ENCODE results near the gene STMN3. TPM values are rescaled to one million over a fixed set of nuclear protein-coding genes. Genes with fewer than 3 reads are reported as not detected.

Gene STMN3
- total RNA-seq, 4 donors from 2014 or later, result 53.7 to 84.0 (median 66.1) TPM

GRCh38 chr20:63658749-63659187 lies 5.5 kb upstream of the STMN3 start:
- peaks cover 19 to 21% of the 10 kb centered on the region in 2 donors for H3K4me1 ChIP-seq
- peak overlapping the region; percentile 3 to 80 (median 53) for H3K4me3 ChIP-seq (replicated peaks in 1 of 3)
- peak in 1 of 2 donors; percentile 25 for DNase-seq
- TF ChIP-seq POLR2A (IDR thresholded peaks at IDR 0.05) (no peak), CTCF (IDR thresholded peaks at IDR 0.05) (no peak)
- H3K27ac ChIP-seq, result peak overlapping the region in 2 of 3 donors; percentile 76 to 86
- no peaks in the 10 kb centered on the region for H3K9me3 ChIP-seq
- H3K36me3 ChIP-seq, result peaks cover 18 to 23% of the 10 kb centered on the region in 2 donors
- H3K27me3 ChIP-seq, result no peaks in the 10 kb centered on the region
- WGBS, 2 donors, result 0 to 4% methylated on average over 9 to 17 of the region's 25 CpGs
- intact Hi-C loops (cut with DNase I), result no loop called here

DNA sequence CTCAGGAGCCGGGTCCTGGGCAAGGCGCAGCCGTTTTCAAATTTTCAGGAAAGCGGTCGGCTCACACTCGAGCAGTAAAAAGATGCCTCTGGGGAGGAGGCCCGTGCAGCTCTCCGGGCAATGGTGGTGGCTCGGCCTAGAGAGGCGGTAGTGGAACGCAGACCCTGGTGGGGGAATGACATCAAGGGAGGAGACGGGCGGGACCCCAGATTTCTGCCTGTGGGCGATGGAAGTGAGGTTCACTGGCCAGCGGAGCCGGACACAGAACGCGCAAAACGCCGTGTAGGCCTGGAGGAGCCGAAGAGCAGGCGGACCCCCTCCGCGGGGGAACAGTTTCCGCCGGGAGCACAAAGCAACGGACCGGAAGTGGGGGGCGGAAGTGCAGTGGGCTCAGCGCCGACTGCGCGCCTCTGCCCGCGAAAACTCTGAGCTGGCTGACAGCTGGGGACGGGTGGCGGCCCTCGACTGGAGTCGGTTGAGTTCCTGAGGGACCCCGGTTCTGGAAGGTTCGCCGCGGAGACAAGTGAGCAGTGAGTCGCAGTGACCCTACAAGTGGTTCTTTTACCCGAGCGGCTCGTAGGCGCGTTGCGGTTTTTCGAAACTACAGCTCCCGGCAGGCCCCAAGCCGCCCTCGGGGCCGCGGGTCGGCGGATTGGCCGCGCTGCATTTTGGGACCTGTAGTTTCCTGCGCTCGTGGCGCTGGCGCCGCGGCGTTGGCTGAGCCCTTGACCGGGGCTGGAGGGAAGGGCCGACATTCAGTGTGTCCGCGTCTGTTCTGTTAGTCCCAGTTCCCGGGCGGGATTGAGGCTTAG lies 4.9 kb upstream of the STMN3 start, which contains the start of gene RTEL1:
RTEL1 (plus strand) TSS at position 376 of the 812 bp plus-strand sequence. CDS start 1,091 bp downstream, outside the sequence.
- peaks cover 14 to 16% of the 10 kb centered on the region in 2 donors for H3K36me3 ChIP-seq
- intact Hi-C loops (cut with DNase I), result no loop called here
- TF ChIP-seq CTCF (IDR thresholded peaks at IDR 0.05), result peak in 4 of 6 experiments; percentile 7 to 35 (median 30)
- peak in 1 of 2 donors; percentile 45 for TF ChIP-seq POLR2A (IDR thresholded peaks at IDR 0.05)
- peak within 1 kb of the TSS; percentile 49 to 86 (median 76) for H3K27ac ChIP-seq
- peak within 1 kb of the TSS; percentile 10 to 80 (median 53) for H3K4me3 ChIP-seq (replicated peaks in 1 of 3)
- H3K4me1 ChIP-seq, result peaks cover 21 to 24% of the 10 kb centered on the region in 2 donors
- DNase-seq, result peak; percentile 92 to 93
- 5 to 7% methylated on average over 11 to 26 of the region's 73 CpGs for WGBS, 2 donors
- no peaks in the 10 kb centered on the region for H3K9me3 ChIP-seq
- no peaks in the 10 kb centered on the region for H3K27me3 ChIP-seq

GRCh38 chr20:63657260-63657936 lies 4.2 kb upstream of the STMN3 start:
- Histone ChIP-seq H3K27ac (peak overlapping the region; percentile 49 to 86 (median 76)), H3K27me3 (no peaks in the 10 kb centered on the region), H3K4me3 (replicated peaks in 1 of 3) (peak overlapping the region in 1 of 3 donors; percentile 53), H3K4me1 (peaks cover 21 to 26% of the 10 kb centered on the region in 2 donors), H3K36me3 (peaks cover 7 to 9% of the 10 kb centered on the region in 2 donors), H3K9me3 (no peaks in the 10 kb centered on the region)
- intact Hi-C loops (cut with DNase I), result no loop called here
- no peak for DNase-seq
- 40 to 59% methylated on average over 12 to 22 of the region's 31 CpGs for WGBS, 2 donors
- no peak for TF ChIP-seq CTCF (IDR thresholded peaks at IDR 0.05)
- TF ChIP-seq POLR2A (IDR thresholded peaks at IDR 0.05), result no peak

- H3K27me3 ChIP-seq, result no peaks in the 10 kb centered on the region
- H3K4me1 ChIP-seq, result peaks cover 27 to 36% of the 10 kb centered on the region in 2 donors
- H3K4me3 ChIP-seq (replicated peaks in 1 of 3), result no peak overlapping the region
- DNase-seq, result no peak
- intact Hi-C loops (cut with DNase I), result no loop called here
- H3K9me3 ChIP-seq, result no peaks in the 10 kb centered on the region
- 80 to 92% methylated on average over 3 of the region's 3 CpGs for WGBS, 2 donors
- H3K27ac ChIP-seq, result no peak overlapping the region
- peaks cover 0 to 4% of the 10 kb centered on the region in 2 donors for H3K36me3 ChIP-seq
- TF ChIP-seq CTCF (IDR thresholded peaks at IDR 0.05) (no peak), POLR2A (IDR thresholded peaks at IDR 0.05) (no peak)
Observed at GRCh38 chr20:63656451-63656850, 3.2 kb upstream of the STMN3 start.

Measured in thyroid gland (tissue), 4 donors.